ENCODE measurements around the gene CDK5RAP2. TPM values are rescaled to one million over a fixed set of nuclear protein-coding genes. Genes with fewer than 3 reads are reported as not detected.

The CDK5RAP2 gene
- polyA plus RNA-seq, 1 experiment: 30.3 TPM

DNA sequence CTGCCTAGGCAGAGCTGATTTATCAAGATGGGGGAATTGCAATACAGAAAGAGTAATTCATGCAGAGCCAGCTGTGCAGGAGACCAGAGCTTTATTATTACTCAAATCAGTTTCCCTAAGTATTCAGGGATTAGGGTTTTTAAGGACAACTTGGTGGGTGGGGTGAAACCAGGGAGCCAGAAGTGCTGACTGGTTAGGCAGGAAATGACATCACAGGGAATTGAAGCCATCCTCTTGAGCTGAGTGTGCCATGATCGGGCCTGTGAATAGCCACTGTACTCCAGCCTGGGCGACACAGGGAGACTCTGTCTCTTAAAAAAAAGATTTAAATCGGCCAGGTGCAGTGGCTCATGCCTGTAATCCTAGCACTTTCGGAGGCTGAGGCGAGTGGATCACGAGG is 45.3 kb upstream of the CDK5RAP2 start:
- no peak overlapping the region for H3K4me3 ChIP-seq (ENCODE audit: low read depth, low read length)
- no peak for DNase-seq (ENCODE audit: low read depth, low spot score)
- CTCF ChIA-PET: no interaction called here
- H3K27ac ChIP-seq (ENCODE audit: low read depth, low read length): no peak overlapping the region
- H3K27me3 ChIP-seq (ENCODE audit: control insufficient read depth, insufficient read depth, low read length): no peaks in the 10 kb centered on the region
- no peak for TF ChIP-seq CTCF (IDR thresholded peaks at IDR 0.05; ENCODE audit: low read depth, low read length)
- POLR2A ChIA-PET: interaction anchor here (0.7 kb wide), 1 partner anchor 123 kb away, joined by 5 read pairs; no protein-coding TSS in a partner anchor
- H3K9me3 ChIP-seq (ENCODE audit: control insufficient read depth, insufficient read depth, low read length): no peaks in the 10 kb centered on the region

DNA sequence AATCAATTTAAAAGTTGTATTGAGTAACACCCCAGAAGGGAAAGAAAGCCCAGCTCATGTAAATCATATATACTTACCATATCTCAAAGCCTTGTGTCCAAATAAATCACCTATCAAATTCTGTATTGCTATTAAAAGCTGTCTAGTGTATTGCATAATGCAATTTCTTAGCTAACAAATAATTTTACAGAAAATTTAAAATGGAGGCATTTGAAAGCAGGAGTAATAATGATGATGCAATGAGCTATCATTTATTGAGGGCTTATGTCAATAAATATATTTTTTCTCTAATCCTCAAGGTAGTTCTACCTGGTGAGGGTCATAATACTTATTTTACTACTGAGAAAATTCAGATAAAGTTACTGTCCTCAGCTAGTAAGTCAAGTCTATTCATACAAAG is 42.8 kb upstream of the CDK5RAP2 start:
- ChIA-PET POLR2A (no interaction called here), CTCF (interaction anchor here (0.6 to 1.6 kb wide), 3 partner anchors 84 to 449 kb away, joined by 3 to 4 read pairs (median 4); no protein-coding TSS in a partner anchor)
- Histone ChIP-seq H3K4me3 (ENCODE audit: low read depth, low read length) (no peak overlapping the region), H3K27me3 (ENCODE audit: control insufficient read depth, insufficient read depth, low read length) (no peaks in the 10 kb centered on the region), H3K27ac (ENCODE audit: low read depth, low read length) (no peak overlapping the region), H3K9me3 (ENCODE audit: control insufficient read depth, insufficient read depth, low read length) (no peaks in the 10 kb centered on the region)
- no peak for TF ChIP-seq CTCF (IDR thresholded peaks at IDR 0.05; ENCODE audit: low read depth, low read length)
- DNase-seq (ENCODE audit: low read depth, low spot score): no peak

DNA sequence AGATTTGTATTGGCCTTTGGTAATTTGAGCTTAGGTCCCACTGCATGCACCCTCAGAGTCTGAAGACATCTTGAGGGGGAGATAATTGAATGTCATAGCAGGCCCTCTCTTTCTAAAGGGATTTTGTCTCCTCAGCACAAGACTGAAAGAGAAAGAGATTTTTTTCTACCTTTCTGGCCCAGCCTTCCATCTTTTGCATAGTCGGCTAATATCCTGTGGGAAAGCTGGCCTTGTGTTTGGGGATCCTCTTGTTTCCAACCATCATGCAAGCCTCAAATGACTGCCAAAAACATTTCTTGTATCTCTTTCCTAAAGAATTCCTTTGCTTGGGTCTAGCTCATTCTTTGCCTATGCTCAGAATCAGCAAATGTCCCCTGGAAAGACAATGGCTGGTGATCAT is 42.0 kb upstream of the CDK5RAP2 start:
- CTCF ChIA-PET: interaction anchor here (0.6 to 1.6 kb wide), 3 partner anchors 13 to 449 kb away, joined by 3 to 4 read pairs (median 3); no protein-coding TSS in a partner anchor
- no peak overlapping the region for H3K4me3 ChIP-seq (ENCODE audit: low read depth, low read length)
- POLR2A ChIA-PET: no interaction called here
- no peaks in the 10 kb centered on the region for H3K9me3 ChIP-seq (ENCODE audit: control insufficient read depth, insufficient read depth, low read length)
- H3K27ac ChIP-seq (ENCODE audit: low read depth, low read length): no peak overlapping the region
- no peaks in the 10 kb centered on the region for H3K27me3 ChIP-seq (ENCODE audit: control insufficient read depth, insufficient read depth, low read length)
- TF ChIP-seq CTCF (IDR thresholded peaks at IDR 0.05; ENCODE audit: low read depth, low read length): no peak
- DNase-seq (ENCODE audit: low read depth, low spot score): no peak

DNA sequence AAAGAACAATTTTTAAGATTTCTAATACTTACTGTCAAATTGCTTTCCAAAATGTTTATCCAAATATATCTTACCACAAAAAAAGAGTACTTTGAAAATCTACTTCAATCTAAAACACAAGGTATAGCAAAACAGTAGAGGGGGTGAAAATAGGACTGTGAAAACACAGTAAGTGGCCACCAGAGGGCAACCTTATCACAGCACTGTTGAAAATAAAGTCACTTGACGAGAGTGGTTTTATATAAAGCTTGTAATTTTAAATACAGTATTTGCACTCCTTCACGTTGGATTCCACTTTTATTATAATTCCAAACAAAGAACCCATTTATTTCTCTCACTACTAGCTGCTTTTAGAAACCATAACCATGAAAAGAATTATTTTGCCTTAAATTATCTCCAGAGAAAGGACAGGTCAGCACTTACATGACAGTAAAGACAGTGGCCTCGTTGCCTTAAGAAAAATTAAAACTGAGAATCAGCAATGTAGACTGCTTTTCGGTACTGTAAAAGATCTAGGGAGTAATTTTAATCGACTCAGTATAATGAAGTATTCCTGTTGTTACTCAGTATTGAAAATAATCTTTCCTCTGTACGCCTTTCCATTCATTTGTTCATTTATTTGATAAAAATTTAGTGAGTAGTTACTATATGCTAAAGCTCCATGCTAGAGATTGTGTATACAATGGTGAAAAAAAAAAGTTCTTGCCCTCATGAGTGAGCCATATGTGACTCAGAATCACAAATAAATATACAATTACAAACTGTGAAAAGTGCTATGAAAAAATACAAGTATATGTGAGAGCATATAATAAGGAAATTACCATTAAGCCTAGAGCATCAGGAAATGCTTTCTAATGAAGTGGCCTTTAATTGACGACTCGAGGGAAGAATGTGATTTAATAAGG is 40.0 kb upstream of the CDK5RAP2 start:
- Histone ChIP-seq H3K4me3 (ENCODE audit: low read depth, low read length) (no peak overlapping the region), H3K27ac (ENCODE audit: low read depth, low read length) (no peak overlapping the region), H3K9me3 (ENCODE audit: control insufficient read depth, insufficient read depth, low read length) (no peaks in the 10 kb centered on the region), H3K27me3 (ENCODE audit: control insufficient read depth, insufficient read depth, low read length) (no peaks in the 10 kb centered on the region)
- POLR2A ChIA-PET: no interaction called here
- CTCF ChIA-PET: interaction anchor here (0.6 to 2.5 kb wide), 49 partner anchors 8 to 453 kb away, joined by 3 to 27 read pairs (median 5); partner anchors contain the start of gene PSMD5
- peak; percentile 48 for DNase-seq (ENCODE audit: low read depth, low spot score)
- peak; percentile 82 for TF ChIP-seq CTCF (IDR thresholded peaks at IDR 0.05; ENCODE audit: low read depth, low read length)

Data from AG04450 (cell line).